ENCODE measurements around the gene GRIK4. TPM values are rescaled to one million over a fixed set of nuclear protein-coding genes. Genes with fewer than 3 reads are reported as not detected.

Gene GRIK4
- total and polyA plus RNA-seq, 7 donors, result 0.04 to 0.11 (median 0.04) TPM; not detected in 4

- H3K27me3 ChIP-seq (ENCODE audit: insufficient read depth in 3 of 3, low read length in 2 of 3), result peaks cover 0 to 4% (median 2%) of the 10 kb centered on the region in 3 donors
- H3K36me3 ChIP-seq (ENCODE audit: insufficient read depth in 1 of 2, low read depth in 1 of 2), result no peaks in the 10 kb centered on the region
- intact Hi-C loops (cut with DNase I), result no loop called here
- TF ChIP-seq CTCF (IDR thresholded peaks at IDR 0.05), result no peak
- no peak for ATAC-seq
- no peaks in the 10 kb centered on the region for H3K4me1 ChIP-seq
- H3K4me3 ChIP-seq, result no peak overlapping the region
- no peak for DNase-seq
- H3K27ac ChIP-seq, result no peak overlapping the region
- WGBS, 3 donors, result 85 to 93% (median 92%) methylated on average over 4 of the region's 4 CpGs
- no peaks in the 10 kb centered on the region for H3K9me3 ChIP-seq
These were observed 75.8 kb downstream of the GRIK4 start for GRCh38 chr11:120587299-120587698.

DNA sequence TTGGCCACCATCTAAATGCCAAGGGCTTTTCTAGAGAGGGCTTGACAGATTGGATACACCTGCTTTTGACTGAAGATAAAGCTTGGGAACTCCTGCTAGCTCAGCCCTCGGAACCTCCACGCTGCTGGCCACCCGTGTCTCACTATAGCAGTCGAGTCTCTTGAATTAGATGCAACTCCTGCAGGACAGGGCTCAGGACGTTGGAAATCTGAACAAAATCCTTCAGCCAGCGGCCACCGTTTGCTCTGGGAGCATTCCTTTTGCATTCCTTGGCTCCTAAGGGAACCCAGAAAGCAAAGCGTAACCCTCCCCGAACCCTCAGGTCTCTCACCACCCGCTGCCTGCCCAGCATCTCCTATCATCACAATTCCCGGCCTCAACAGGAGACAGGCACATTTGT lies 77.8 kb downstream of the GRIK4 start:
- Histone ChIP-seq H3K4me1 (no peaks in the 10 kb centered on the region), H3K9me3 (no peaks in the 10 kb centered on the region), H3K36me3 (ENCODE audit: insufficient read depth in 1 of 2, low read depth in 1 of 2) (no peaks in the 10 kb centered on the region), H3K27me3 (ENCODE audit: insufficient read depth in 3 of 3, low read length in 2 of 3) (peaks cover 0 to 4% (median 3%) of the 10 kb centered on the region in 3 donors), H3K27ac (no peak overlapping the region), H3K4me3 (no peak overlapping the region)
- ATAC-seq, result no peak
- 76 to 78% (median 76%) methylated on average over 11 of the region's 11 CpGs for WGBS, 3 donors
- no peak for TF ChIP-seq CTCF (IDR thresholded peaks at IDR 0.05)
- intact Hi-C loops (cut with DNase I), result no loop called here
- no peak for DNase-seq

DNA sequence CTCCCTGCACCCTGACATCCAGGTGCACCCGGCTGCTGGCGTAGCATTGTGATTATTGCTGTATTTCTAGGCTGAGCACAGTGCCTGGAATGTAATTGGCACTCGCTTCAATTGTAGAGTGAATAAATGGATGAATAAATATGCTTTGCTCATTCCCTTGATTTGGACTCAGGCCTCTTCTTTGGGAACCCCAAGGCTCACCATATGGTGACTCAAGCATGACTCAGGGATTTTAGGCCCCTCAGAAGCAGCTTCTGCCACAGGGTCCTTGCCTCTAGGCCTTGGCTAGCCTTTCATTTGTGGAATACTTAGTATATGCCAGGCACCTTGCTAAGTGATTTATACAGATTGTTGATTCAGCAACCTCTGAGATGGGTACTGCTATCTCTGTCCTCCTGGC lies 78.9 kb downstream of the GRIK4 start:
- 95% methylated on average over 3 of the region's 3 CpGs for WGBS, 3 donors
- Histone ChIP-seq H3K9me3 (no peaks in the 10 kb centered on the region), H3K27ac (no peak overlapping the region), H3K4me1 (no peaks in the 10 kb centered on the region), H3K4me3 (no peak overlapping the region), H3K27me3 (ENCODE audit: insufficient read depth in 3 of 3, low read length in 2 of 3) (peaks cover 0 to 4% (median 3%) of the 10 kb centered on the region in 3 donors), H3K36me3 (ENCODE audit: insufficient read depth in 1 of 2, low read depth in 1 of 2) (no peaks in the 10 kb centered on the region)
- intact Hi-C loops (cut with DNase I), result no loop called here
- DNase-seq, result no peak
- no peak for ATAC-seq
- TF ChIP-seq CTCF (IDR thresholded peaks at IDR 0.05), result no peak

- intact Hi-C loops (cut with DNase I), result no loop called here
- Histone ChIP-seq H3K27me3 (ENCODE audit: insufficient read depth in 3 of 3, low read length in 2 of 3) (peaks cover 0 to 3% (median 2%) of the 10 kb centered on the region in 3 donors), H3K4me3 (no peak overlapping the region), H3K27ac (no peak overlapping the region), H3K4me1 (no peaks in the 10 kb centered on the region), H3K9me3 (no peaks in the 10 kb centered on the region), H3K36me3 (ENCODE audit: insufficient read depth in 1 of 2, low read depth in 1 of 2) (no peaks in the 10 kb centered on the region)
- DNase-seq (peak in 1 of 2 donors; percentile 10), ATAC-seq (no peak)
- TF ChIP-seq CTCF (IDR thresholded peaks at IDR 0.05), result no peak
- 87 to 91% (median 90%) methylated on average over 9 of the region's 9 CpGs for WGBS, 3 donors
These were observed 83.2 kb downstream of the GRIK4 start for GRCh38 chr11:120594746-120595145.

GRCh38 chr11:120595557-120595956 lies 84.0 kb downstream of the GRIK4 start:
- DNase-seq, result no peak
- Histone ChIP-seq H3K9me3 (no peaks in the 10 kb centered on the region), H3K36me3 (ENCODE audit: insufficient read depth in 1 of 2, low read depth in 1 of 2) (no peaks in the 10 kb centered on the region), H3K4me1 (no peaks in the 10 kb centered on the region), H3K27ac (no peak overlapping the region), H3K27me3 (ENCODE audit: insufficient read depth in 3 of 3, low read length in 2 of 3) (peaks cover 0 to 3% (median 2%) of the 10 kb centered on the region in 3 donors), H3K4me3 (no peak overlapping the region)
- 88 to 92% (median 89%) methylated on average over 4 of the region's 4 CpGs for WGBS, 3 donors
- intact Hi-C loops (cut with DNase I), result no loop called here
- no peak for ATAC-seq
- no peak for TF ChIP-seq CTCF (IDR thresholded peaks at IDR 0.05)
